A673 (cell line): Measurements from ENCODE around the gene C7orf25.

Experiments
- CTCF ChIP-seq: fragments of 300-800, 200-600 bp; sonication (generic); conservative IDR thresholded peaks from 2 replicates; pipeline ENCODE4 v1.5.1; 2017; ENCODE audit warnings: low read depth, mild to moderate bottlenecking, antibody characterized with exemption, low read length, moderate library complexity, mixed read lengths
- EZH2 ChIP-seq: fragments of 200-600 bp; sonication (generic); IDR thresholded peaks from 2 replicates; pipeline ENCODE4 v1.6.1; 2017; ENCODE audit warnings: borderline replicate concordance, low read depth, mild to moderate bottlenecking, mixed read lengths, antibody characterized with exemption, low read length; ENCODE audit not compliant: poor library complexity, severe bottlenecking

DNA sequence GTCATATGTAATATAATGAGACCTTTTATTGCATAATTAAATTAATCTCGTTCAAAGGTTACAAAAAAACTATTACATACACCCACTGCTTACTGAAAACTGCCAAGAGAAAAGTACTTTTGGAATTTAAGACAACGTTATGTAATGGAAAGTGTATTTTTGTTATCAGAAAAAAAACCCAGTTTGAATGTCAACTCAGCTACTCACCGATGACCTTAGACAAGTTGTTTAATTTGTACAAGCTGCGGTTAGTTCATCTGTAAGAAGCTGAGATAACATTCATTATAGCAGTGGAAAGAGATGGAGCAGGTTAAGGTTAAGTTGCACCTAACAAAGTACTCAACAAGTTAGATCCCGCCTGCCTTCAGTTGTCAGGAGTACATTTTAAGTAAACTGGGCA, 19.0 kb upstream of the C7orf25 start:
- TF ChIP-seq CTCF (no peak), EZH2 (no peak)
